HG03439 (cell line): ENCODE measurements around the gene PDZRN3.

Experiments used
- ATAC-seq: cut with Tn5 transposase; IDR thresholded peaks from one replicate; pipeline ENCODE4 v1.9.1; 2021; ENCODE audit warnings: mild to moderate bottlenecking, moderate library complexity; ENCODE audit not compliant: unreplicated experiment

The PDZRN3 gene

DNA sequence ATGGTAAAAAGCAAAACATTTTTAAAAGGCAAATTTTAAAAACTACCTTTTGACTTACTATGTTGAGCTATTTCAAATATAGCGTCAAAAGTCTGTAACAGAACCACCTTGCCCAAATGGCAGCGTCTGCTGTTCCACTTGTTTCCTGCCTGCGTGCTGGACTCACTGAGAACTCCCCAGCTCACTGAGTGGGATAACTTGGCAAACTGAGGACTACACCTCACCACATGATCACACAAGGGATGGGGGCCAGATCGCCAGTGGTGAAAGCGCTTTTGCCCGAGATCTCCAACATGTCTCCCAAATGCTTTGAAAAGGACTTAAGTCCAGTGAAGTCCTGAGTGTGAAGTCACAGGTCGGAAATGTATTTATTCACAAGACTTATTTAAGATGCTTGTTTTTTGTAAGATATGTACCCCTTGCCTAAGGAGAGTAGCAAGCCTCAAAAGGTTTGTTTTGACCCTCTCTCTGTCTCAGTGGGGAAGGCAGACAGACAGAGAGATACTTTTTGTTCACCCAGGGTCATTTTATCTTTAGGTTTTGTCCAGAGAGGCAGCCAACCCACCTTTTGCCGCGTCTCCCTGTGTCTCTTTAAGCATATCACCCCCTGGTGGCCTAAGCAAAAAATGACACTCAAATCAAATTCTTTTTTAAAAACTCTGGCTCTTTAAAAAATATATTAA lies 192.6 kb downstream of the PDZRN3 start:
- no peak for ATAC-seq

- no peak for ATAC-seq
Observed at GRCh38 chr3:73431183-73431900, 193.4 kb downstream of the PDZRN3 start.

GRCh38 chr3:73427048-73427706 lies 197.6 kb downstream of the PDZRN3 start:
- ATAC-seq = no peak

GRCh38 chr3:73426606-73427005 lies 198.1 kb downstream of the PDZRN3 start:
- ATAC-seq = no peak

DNA sequence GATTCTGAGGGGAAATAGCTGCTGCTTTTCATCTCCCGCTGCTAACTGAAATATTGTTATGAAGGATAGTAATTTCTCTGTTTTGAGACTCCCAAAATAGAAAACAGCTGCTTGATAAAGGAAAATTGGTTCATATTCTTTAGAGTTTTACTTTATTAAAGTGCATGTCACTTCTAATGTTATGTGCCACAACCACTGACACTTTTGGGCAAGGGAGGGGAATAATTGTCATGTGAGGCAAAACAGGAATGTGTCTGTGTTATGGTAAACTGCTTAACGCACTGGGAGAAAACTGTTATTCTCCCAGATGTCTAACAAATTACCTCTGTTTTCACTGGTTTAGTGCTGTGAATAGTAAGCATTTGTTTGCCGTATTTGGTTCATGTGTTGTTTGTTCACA lies 201.6 kb downstream of the PDZRN3 start:
- ATAC-seq = no peak

GRCh38 chr3:73422571-73422970 lies 202.2 kb downstream of the PDZRN3 start:
- ATAC-seq = no peak

GRCh38 chr3:73419942-73420341 lies 204.8 kb downstream of the PDZRN3 start:
- no peak for ATAC-seq

GRCh38 chr3:73419179-73419803 lies 205.4 kb downstream of the PDZRN3 start:
- no peak for ATAC-seq

DNA sequence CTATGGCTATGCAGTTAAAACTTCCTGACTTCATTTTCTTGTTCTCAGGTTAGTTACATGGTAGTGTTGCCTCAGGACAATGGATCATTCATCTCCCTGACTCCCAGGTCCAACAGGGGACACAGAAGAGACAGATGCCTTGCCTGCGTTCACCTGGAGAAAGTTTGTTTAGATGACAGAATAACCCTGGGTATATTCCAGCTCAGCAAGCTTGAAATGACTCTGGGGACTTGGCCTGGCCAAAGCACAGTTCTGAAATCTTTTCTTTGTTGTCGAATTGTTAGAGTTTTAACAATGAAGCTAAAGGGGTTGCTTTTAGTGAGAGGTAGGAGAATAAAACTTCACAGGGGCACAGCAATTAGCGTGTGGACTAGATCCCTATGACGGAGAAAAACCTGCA lies 206.1 kb downstream of the PDZRN3 start:
- ATAC-seq = no peak

GRCh38 chr3:73415118-73415517 lies 209.6 kb downstream of the PDZRN3 start:
- no peak for ATAC-seq

DNA sequence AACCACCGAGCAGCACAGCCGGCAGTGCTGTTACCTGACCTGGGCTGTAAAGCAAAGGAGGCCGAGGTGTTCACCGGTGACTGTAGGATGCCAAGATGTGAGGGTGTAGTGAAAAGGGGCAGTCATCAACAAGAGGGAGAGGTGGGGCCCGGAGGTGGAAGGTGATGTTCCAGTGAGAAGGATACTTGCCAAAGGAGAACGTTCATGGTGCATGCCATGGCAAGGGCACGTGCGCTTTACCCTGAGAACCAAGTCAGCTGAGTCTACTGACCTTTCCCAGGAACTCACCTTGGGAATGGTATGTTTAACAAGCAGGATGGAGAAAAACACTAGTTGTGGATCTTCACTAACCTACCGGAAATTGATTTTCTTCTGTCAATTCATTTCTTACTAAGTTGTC lies 211.1 kb downstream of the PDZRN3 start:
- no peak for ATAC-seq

DNA sequence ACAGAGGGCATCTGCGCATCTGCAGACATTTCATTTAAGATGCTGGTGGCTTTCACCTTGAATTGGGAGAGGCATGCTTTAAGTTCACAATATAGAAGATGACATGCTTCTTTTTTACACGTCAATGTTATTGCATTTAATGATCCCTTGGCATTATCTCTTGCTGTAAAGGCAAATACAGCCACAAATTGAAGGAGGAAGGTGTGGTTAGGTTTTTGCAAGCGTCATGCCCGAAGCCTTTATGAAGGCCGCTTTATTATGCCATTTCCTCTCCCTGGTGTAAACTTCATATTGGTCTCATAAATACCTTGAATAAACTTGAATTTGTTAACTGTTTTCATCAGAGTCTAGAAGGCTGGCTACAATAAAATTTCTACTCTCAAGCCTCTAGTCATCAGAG lies 212.7 kb downstream of the PDZRN3 start:
- ATAC-seq = no peak

GRCh38 chr3:73411545-73411944 lies 213.2 kb downstream of the PDZRN3 start:
- ATAC-seq = no peak

DNA sequence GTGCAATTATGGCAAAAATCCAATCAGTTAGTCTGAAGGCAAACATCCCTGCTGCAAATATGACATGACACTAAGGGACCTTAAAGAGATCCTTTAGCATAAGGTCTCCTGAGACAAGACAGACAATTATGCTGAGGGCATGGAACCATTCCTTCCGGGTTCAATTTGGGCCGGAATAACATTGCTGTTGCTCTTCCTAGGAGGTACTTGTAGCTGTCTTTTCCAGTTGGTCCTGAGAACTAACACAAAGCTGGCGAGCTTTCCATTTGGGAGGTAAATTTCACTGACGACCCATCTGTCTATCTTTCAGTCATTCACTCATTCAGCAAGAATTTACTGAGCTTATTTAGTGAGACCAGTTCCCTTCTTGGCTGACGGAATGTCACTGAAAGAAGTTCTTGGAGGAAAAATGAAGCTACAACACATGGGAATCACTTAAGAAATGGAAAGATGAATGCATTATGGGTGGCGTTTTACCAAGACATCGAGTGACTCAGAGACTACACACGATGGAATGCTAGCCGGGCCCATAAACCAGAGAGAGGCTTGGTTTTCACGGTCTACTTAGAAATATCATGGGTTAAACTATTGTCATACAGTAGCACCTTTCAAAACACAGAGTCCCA lies 215.5 kb downstream of the PDZRN3 start:
- ATAC-seq = no peak

DNA sequence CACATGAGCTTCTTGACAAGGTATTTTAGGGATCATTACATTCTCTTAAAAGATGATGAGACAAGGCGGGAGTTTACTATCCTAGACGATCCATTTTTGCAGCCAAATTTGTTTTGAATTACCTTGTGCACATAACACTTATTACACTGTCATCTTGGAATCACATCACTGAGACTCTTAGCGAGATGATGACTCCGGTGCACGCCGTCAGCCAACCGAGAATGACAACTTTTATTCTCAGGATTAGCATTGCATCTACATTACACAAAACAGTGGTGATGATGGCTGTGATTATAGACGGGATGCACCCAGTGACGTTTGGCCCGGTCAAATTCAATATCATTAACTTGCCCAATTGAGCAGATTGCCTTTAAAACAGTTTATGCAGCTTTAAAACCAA lies 216.1 kb downstream of the PDZRN3 start:
- no peak for ATAC-seq

DNA sequence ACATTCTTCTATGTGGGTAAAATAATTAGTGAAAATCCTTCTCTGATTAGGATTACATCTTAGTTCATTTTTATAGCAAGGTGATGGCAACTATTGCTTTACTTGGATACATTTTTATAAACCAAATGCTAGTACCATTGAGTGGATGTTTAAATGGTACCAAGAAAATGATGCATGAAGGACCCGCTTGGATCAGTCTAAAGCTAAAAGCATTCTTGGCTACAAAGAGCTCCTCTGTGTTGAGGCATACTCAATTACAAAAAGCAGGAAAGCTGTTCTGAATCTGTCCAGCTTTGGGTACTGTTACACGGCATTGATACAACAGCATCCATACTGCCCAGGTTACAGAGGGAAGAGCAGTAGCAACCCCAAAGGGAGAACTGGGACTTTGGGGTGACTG lies 217.2 kb downstream of the PDZRN3 start:
- no peak for ATAC-seq

DNA sequence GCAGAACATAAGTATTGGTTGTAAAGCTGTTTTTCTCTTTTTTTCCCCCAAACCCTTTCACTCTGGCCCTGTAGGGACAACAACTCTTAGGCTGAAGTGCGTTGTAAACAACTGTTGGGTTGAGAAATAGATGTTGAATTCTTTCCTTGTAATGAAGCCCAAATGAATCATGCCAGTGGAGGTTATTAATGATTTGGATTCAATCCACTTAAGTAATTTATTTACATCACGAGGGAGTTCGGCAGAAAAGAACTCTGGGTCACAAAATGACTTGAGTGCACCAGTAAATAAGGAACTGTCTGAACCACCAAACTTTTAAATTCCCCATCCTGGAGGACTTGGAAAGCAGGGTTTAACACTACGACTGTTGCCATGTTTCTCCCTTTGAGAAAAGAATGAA lies 218.9 kb downstream of the PDZRN3 start:
- ATAC-seq = no peak

DNA sequence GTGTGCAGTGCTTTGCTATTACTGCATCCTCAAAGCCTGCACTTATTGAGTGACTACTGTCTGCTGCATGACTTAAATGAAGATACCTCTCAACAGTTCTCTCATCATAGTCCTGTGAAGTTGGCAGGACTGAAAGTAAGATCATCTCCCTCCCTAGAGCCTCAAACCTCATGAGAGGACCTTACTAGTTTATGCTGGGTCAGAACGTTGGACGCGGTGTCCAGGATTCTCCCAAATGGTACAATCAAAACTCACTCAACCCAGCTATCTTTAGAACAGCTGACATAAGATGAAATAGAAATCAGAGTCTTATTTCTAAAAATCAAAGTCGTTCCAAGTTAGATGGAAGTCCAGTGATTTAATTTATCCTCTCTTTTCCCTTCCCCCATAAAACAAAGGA lies 219.7 kb downstream of the PDZRN3 start:
- no peak for ATAC-seq

- no peak for ATAC-seq
Observed at GRCh38 chr3:73404435-73404834, 220.3 kb downstream of the PDZRN3 start.

- no peak for ATAC-seq
Observed at GRCh38 chr3:73403444-73403843, 221.3 kb downstream of the PDZRN3 start.

DNA sequence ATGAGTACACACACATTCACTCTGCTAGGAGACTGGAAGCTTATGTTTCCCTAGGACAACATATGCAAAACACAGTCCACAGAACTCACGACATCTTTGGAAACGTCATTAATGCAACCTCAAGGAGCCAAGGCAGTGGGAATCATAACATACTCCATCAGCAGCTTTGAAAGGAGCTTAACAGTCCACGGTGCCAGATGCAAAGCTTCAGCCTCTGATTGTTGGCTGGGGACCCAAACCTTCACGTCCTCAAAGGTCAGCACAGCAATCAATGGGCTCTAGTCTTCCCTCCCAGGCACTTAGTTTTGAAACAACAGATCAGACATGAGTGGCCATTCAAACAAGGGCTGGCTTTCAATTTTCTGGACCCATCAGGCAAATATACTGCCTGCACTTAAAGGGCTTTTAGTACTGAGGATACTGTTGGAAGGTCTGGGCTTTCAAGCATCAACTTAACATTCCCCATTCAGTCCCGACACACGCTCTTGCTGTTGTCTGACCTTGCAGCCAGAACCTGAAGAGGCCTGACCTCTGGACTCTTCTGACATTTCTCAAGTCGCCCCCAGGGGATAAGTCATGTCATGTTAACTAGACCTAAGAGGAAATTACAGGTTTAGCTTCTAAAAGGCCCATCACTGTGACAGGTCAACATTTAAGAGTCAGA lies 223.0 kb downstream of the PDZRN3 start:
- ATAC-seq = no peak
